A204.1 (cell line): ENCODE results near the gene TBX2.

Experiments used
- FAIRE-seq: peaks from 2 replicates; lab custom pipeline; 2012; peaks lifted over from hg19 to GRCh38; lab: Jason Lieb, UNC

The TBX2 gene

GRCh38 chr17:61454381-61455323 is 55.0 kb downstream of the TBX2 start:
- no peak for FAIRE-seq

GRCh38 chr17:61455324-61456060 is 55.8 kb downstream of the TBX2 start:
- FAIRE-seq = no peak

- FAIRE-seq = no peak
Measured at GRCh38 chr17:61456061-61456681, 56.5 kb downstream of the TBX2 start.

- no peak for FAIRE-seq
Measured at GRCh38 chr17:61456688-61457225, 57.1 kb downstream of the TBX2 start.

- no peak for FAIRE-seq
Measured at GRCh38 chr17:61457226-61457983, 57.8 kb downstream of the TBX2 start.

GRCh38 chr17:61458000-61458399 is 58.4 kb downstream of the TBX2 start:
- FAIRE-seq = no peak

- no peak for FAIRE-seq
Measured at GRCh38 chr17:61458421-61459141, 58.9 kb downstream of the TBX2 start.
